IPS DF 19.7 (cell line): Measurements from ENCODE around the gene UGT2B15.
"Not testable (repeated sequence)": the region's sequence is repeated elsewhere in the genome, so short reads cannot be mapped to it uniquely, and the experiment has no call there.

Source experiments
- DNase-seq: peaks from one replicate; pipeline ENCODE4 v3.0.0-alpha.2; 2013; ENCODE audit warnings: low read depth, low spot score

The UGT2B15 gene

DNA sequence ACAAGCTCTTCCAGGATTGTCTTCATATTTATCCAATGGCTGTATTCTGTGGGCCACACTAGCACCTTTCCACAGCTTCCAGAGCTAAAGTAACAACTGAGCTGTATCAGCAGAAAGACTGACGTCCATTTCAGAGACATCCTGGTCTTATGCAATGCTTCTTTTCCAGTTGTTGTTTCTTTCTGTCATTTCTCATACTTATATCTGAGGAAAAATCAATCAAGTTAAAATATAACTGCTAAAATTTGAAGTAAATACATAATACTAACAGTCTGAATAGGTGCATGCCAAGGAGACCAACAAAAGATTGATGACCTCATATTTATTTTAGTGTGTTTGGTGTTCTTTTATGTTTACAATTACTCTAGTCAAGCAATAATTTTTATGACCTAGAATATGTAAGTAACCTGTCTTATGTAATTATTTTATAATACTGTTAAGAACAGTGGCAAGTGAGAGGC lies at the start of gene UGT2B15:
TSS of gene UGT2B15 (minus strand) at position 174 of the 461 bp plus-strand sequence. CDS start at position 140, 34 bp downstream.
- DNase-seq: not testable (repeated sequence)

DNA sequence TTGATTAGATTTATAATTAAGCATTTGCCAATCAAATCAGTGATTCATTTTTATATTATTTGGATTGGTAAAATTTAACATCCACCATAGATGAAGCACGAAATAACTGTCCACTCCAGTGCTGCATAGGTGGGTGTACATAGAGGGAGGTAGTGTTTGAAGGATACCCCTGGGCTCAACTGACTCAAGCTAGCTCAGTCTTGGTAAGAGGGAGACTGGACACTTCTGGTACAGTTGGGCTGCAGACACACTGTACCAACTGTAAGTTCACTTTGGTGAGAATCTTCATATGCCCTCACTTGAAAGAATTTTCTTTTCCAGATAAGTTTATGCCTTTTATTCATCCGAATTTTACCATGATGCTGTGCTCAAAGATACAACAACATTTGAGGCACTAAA lies 48.6 kb upstream of the UGT2B15 start:
- DNase-seq: no peak

DNA sequence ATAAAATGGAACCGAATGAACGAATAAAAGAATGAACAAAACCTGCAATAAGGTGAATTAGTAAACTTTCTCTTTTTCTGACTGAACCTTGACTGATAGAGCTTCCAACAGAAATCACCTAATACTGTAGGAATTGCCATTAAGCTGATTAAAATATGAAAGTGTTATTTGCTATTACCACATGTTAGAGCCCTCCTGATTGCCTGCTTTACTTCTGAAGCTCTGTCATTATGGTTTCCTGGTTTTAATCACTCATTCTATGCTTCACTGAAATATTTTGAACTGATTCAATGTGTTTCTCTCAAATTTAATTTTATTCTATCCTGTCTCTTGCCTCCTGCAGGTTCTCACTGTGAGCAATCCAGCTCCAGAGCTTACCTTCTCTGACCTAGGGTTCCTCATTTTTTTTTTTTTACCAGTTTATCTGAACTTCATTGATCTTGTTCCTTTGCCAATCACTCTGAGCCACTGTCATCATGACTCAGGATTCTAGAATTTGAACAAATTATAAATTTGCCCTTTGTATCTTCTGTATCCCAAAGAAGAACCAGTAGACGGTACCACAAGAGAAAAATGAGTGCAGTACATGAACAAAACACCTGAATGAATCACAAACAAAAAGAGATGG lies 48.1 kb upstream of the UGT2B15 start:
- no peak for DNase-seq

DNA sequence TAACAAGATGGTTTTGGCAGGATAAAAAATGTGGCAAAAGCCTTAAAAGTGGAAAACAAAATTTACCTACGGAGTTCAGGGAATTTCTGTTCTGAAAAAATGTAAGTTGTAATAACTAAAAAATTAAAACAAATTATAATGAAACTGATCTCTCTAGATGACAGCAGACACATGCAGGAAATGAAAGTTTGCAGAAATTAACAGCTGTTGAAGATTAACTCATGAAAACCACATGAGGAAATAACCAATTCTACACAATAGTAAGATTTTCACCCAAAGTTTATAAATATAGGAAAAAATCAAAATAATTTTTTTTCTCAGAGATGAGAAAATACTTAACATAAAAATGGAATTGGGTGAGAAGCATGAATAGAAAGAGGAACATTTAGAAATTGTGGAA lies 47.5 kb upstream of the UGT2B15 start:
- no peak for DNase-seq

DNA sequence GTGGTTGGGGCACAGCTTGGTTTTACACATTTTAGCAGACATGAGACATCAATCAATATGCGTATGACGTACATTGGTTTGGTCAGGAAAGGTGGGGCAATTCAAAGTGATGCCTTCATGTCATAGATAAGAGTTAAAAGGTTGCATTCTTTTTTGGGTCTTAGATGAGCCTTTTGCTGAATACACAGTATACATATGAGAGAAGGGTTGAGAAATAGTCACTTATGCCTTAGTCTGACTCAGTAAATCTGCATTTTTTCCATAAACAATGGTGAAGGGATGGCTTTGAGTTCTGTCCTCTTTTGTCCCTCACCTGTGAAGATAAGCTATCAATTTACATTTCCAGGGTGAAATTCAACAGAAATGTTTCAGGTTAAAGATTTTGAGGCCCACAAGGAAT lies 43.9 kb upstream of the UGT2B15 start:
- no peak for DNase-seq

DNA sequence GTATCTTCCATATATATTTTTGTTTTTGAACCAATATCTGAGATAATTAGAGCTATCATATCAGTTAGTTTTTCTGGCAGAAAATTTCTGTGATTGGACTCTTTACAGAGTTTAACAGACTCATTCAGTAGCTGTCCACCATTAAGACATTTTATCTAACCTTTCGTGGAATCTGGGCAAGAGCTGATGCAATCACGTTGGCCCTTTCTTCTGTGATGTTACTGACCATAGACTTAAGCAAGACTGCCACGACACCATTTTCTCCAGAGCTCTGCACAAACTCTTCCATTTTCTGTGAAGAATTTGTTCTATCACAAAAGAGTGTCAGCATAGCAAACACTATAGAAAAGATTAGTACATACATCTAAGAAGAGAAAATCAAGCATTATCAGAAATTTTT lies 41.8 kb upstream of the UGT2B15 start:
- no peak for DNase-seq

DNA sequence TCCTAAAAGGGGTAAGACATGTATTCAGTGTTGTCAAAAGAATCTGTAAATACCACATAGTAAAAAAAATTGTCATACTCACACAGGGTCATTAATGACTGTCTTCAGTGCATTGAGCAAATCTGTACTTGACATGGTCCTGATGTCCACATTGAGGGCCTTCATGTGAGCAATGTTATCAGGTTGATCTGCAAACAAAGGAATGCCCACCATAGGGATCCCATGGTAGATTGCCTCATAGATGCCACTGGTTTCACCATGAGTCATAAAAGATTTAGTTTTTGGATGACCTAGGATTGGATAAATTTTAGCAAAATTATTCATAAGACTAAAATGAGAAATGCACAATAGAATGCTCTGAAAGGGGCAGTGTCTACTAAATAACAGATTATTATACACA lies 38.1 kb upstream of the UGT2B15 start:
- DNase-seq: no peak

DNA sequence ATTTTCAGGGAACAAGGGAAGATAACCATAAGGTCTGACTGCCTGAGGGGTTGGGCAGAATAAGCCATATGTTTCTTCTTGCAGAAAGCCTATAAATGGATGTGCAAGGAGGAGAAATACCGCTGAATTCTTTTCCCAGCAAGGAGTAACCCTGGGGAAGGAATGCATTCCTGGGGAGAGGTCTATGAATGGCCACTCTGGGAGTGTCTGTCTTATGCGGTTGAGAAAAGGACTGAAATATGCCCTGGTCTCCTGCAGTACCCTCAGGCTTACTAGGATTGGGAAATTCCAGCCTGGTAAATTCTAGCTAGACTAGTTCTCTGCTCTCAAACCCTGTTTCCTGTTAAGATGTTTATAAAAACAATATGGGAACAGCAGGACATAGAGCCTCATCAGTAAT lies 32.7 kb upstream of the UGT2B15 start:
- DNase-seq: not testable (repeated sequence)

DNA sequence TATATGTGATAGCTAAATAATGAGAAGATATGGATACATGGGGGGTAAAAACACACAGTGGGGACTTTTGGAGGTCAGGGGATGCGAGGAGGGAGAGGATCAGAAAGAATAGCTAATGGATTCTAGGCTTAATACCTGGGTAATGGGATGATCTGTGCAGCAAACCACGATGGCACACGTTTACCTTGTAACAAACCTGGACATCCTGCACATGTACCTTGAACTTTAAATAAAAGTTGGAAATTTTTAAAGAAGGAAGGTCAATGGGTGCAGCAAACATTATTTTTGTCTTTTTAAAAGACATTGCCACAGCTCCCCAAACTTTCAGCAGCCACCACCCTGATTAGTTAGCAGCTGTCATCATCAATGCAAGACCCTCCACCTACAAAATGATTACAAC lies 29.7 kb upstream of the UGT2B15 start:
- DNase-seq: no peak

DNA sequence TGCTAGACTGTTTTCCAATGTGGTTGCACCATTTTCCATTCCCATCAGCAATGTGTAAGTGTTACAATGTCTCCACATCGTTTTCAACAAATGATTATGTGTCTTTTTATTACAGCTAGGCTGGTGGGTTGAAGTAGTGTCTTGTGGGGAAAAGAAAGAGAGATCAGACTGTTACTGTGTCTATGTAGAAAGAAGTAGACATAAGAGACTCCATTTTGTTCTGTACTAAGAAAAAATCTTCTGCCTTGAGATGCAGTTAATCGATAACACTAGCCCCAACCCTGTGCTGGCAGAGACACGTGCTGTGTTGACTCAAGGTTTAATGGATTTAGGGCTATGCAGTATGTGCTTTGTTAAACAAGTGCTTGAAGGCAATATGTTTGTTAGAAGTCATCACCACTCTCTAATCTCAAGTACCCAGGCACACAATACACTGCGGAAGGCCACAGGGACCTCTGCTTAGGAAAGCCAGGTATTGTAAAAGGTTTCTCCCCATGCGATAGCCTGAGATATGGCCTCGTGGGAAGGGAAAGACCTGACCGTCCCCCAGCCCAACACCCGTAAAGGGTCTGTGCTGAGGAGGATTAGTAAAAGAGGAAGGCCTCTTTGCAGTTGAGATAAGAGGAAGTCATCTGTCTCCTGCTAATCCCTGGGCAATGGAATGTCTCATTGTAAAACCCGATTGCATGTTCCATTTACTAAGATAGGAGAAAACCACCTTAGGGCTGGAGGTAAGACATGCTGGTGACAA lies 23.0 kb upstream of the UGT2B15 start:
- DNase-seq: no peak

DNA sequence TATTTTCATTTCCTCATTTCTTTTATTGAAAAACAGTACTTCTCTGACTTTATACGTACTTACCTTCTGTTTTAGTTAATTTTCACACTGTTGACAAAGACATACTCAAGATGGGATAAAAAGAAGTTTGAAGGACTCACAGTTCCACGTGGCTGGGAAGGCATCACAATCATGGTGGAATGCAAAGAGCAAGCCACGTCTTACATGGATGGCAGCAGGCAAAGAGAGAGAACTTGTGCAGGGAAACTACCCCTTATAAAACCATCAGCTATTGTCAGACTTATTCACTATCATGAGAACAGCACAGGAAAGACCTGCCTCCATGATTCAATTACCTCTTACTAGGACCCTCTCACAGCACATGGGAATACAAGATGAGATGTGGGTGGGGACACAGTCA lies 20.7 kb upstream of the UGT2B15 start:
- DNase-seq: no peak

DNA sequence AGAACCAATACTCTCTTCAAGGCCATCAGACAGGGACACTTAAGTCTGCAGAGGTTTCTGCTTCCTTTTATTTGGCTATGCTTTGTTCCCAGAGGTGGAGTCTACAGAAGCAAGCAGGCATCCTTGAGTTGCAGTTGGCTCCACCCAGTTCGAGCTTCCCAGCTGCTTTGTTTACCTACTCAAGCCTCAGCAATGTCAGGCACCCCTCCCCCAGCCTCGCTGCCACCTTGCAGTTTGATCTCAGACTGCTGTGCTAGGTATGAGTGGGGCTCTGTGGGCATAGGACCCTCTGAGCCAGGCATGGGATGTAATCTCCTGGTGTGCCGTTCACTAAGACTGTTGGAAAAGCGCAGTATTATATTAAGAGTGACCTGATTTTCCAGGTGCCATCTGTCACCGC lies 12.6 kb upstream of the UGT2B15 start:
- no peak for DNase-seq

DNA sequence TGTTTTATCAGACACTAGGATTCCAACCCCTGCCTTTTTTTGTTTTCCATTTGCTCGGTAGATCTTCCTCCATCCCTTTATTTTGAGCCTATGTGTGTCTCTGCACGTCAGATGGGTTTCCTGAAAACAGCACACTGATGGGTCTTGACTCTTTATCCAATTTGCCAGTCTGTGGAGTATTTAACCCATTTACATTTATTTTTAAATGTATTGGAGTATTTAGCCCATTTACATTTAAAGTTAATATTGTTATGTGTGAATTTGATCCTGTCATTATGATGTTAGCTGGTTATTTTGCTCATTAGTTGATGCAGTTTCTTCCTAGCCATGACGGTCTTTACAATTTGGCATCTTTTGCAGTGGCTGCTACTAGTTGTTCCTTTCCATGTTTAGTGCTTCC lies 10.8 kb upstream of the UGT2B15 start:
- DNase-seq: not testable (repeated sequence)

DNA sequence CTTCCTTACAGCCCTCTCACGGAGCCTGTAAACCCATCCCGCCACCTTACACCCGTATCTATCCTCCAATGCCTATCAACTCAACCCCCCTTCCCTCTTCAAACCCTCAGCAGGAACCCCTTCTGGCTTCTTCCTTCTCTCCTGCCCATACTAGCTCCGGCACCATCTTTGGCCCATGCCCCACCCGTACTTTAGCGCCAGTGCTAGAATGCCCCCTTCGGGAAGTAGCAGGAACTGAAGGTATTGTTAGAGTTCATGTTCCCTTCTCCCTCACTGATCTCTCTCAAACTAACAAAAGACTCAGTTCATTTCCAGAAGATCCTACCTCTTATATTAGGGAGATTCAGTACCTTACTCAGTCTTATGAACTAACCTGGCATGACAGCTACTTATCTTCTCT lies 2.7 kb upstream of the UGT2B15 start:
- DNase-seq: no peak

DNA sequence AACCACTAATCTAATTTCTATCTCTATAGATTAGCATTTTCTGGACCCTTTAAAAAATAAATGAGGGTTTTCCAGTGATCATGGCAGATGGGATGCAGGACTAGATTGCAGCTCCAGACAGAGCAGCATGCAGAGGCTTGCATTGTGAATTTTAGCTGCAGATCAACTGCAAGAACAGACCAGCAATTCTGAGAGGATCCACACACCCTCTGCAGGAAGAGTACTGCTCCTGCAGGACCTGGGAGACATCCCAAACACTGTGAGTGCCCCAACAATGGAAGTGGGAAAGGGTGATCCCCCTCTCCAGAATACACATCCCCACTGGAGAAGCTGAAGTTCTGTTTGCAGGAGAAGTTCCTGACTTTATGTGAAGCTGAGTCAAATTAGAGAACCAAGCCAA lies 765 bp upstream of the UGT2B15 start:
- not testable (repeated sequence) for DNase-seq

DNA sequence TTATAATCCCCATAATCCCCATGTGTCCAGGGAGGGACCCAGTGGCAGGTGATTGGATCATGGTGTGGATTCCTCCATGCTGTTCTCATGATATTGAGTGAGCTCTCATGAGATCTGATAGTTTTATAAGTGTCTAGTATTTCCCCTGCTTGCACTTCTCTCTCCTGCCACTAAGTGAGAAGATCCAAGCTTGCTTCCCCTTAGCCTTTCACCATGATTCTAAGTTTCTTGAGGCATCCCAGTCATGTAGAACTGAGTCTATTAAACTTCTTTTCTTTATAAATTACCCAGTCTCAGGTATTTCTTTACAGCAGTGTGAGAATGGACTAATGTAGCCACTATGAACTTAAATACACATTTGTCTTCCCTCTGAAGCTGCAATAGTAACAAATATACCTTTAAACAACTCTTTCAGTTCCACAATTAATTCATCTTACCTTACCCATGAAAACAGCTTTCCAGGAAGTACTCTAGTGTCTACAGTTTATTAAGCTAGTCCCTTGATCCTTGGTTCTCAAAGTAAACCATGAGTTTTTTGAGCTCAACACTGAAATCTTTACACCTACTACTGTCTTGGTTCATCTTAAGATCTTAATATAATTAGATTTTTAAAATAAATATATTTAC lies 1.8 kb downstream of the UGT2B15 start:
- not testable (repeated sequence) for DNase-seq

DNA sequence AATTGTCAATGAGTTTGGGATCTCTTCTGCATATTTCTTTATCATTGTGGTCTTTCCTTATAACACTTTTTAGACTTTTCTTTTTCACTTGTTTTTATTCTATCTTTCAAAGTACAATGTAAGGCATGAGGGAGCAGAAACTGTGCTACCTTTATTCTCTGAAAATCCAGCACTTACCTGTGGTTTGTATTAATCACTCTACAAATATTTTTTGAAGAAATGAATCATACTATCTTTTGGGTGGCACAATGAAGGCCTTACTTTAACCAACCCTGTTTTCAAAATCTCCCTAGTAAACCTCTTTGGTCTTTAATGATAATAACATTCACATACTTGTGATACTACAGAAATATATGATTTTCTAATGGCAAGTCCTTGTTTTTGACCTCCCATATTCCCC lies 2.9 kb downstream of the UGT2B15 start:
- not testable (repeated sequence) for DNase-seq

DNA sequence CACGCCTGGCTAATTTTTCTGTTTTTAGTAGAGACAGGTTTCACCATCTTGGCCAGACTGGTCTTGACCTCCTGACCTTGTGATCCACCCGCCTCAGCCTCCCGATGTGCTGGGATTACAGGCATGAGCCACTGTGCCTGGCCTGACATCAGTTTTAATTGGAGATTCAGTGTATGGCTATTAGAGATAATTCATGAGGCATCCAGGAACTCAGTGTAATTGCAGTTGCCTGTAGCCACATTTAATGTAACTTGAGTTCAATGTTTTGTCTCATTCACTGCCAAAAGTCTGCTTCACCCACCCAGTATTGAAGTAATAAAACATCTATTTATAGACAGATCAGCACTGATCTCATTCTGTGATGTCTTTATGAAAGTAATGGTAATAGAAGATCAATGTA lies 5.7 kb downstream of the UGT2B15 start:
- DNase-seq: not testable (repeated sequence)

DNA sequence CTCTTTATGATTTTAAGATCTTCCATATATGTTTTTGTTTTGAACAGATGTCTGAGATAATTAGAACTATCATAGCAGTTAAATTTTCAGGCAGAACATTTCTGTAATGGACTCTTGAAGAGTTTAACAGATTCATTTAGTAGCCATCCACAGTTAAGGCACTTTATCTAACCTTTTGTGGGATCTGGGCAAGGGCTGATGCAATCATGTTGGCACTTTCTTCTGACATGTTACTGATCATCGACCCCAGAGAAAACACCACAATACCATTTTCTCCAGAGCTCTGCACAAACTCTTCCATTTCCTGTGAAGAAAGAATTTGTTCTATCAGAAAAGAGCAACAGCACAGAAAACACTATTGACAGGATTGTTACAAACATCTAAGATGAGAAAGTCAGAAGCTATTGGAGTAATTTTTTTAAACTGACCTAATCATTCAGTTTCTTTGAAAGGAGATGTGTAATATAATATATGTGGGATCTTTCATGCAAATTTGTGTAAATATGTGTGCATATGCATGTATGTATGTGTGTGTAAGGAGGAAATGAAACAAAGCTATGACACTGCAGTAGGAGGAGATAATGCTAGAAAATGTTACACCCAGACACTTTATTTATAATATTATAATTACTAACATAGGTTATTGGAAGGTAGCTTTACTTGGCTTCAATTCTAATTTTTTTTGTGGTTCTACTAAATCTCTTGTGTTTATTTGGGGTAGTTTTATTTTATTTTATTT lies 7.4 kb downstream of the UGT2B15 start:
- DNase-seq: not testable (repeated sequence)

DNA sequence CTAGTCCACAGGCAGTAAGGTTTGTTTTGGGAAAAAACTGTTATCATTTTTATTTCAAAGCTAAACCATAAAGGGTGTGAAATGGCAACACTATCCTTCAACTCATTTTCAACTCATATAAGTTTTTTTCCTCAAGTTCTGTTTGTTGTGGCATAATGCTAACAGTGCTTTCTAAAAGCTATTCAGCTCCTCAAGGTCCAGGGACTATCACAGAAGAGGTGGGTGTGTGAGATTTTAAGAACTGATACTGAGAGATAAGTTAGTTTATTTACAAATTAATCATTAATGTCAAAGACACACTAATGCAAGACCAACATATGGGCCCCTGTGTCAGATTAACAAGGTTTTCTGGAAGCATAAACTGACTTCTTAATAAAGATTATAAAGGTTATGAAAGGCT lies 11.8 kb downstream of the UGT2B15 start:
- DNase-seq: no peak

DNA sequence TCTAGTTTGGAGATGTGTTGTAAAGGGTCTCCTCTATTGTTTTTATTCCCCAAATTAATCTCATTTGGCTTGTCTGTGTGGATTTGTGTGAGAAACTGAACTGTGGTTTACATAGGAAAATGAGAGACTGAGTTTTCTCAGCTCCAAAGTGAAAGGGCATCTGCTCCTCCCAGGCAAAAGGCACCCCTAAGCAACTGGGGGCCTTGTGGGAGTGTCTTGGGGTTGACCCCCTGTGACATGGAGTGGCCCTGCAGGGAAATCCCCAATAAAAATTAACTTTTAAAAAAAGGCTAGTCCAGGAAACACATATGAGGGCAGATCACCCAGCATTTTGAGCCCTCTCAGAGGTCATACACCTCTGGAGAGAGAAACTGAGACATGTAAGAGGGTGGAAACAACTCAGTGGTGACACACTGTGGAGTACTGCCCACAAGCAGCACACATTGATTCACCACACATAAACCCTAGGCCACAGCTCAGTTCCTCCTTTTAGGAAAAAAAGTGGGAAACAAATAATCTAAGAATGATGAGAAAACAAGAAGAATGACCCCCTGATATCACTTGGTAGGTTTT lies 13.3 kb downstream of the UGT2B15 start:
- DNase-seq: not testable (repeated sequence)
